Globus pallidus (tissue), 1 donor: ENCODE results near the gene LRMDA.
A peak's percentile ranks its signal among the peaks of the same experiment; 100 is the strongest.
"Not testable (repeated sequence)": the region's sequence is repeated elsewhere in the genome, so short reads cannot be mapped to it uniquely, and the experiment has no call there.

Experiments used
- DNase-seq: peaks from one replicate; pipeline ENCODE4 v3.0.0-alpha.2; 2015; ENCODE audit warnings: low spot score

Gene LRMDA

GRCh38 chr10:75508239-75508813, 76.9 kb downstream of the LRMDA start:
- no peak for DNase-seq

- DNase-seq = no peak
These were observed 77.4 kb downstream of the LRMDA start for GRCh38 chr10:75508814-75509306.

DNA sequence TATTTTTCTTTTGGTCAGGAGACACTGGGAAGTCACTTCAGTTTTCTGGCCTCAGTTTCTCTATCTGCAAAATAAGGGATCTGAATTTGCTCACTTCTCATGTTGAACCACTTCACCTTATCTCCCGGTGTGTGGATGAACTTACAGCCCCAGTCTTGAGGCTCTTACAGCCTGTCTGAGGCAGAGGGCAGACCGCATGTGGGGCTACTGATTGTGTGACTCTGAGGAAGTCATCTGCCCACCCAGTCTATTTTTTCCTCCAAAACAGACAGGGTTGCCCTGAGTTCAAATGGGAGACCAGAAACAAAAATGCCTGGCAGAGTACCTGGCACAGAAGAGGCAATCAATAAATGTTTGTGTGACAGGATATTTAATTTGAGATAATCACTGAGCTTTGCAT, 78.3 kb downstream of the LRMDA start:
- DNase-seq = no peak

- DNase-seq = no peak
These were observed 79.6 kb downstream of the LRMDA start for GRCh38 chr10:75511011-75511410.

GRCh38 chr10:75512203-75512933, 80.9 kb downstream of the LRMDA start:
- no peak for DNase-seq

DNA sequence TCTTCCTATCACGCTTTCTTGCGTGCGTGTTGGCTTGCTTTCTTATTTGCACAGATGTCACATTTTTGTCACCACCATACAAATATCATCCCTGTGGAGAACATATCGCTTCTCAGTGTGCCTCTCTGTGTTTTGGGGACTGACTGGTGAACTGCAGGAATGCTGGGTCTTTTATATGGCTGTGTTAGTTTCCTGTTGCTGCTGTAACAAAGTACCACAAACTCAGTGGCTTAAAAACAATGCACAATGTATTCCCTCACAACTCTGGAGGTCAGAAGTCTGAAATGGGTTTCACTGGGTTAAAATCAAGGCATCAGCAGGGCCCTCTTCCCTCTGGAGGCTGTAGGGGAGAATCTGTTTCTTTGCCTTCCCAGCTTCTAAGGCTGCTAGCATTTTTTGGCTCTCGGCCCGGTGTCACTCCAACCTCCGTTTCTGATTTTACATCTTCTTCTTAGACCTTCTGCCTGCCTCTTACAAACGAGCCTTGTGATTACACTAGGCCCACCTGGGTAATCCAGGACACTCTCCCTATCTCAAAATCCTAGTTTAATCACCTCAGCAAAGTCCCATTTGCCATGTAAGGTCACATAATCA, 82.0 kb downstream of the LRMDA start:
- DNase-seq = no peak

- no peak for DNase-seq
These were observed 83.4 kb downstream of the LRMDA start for GRCh38 chr10:75514830-75515229.

DNA sequence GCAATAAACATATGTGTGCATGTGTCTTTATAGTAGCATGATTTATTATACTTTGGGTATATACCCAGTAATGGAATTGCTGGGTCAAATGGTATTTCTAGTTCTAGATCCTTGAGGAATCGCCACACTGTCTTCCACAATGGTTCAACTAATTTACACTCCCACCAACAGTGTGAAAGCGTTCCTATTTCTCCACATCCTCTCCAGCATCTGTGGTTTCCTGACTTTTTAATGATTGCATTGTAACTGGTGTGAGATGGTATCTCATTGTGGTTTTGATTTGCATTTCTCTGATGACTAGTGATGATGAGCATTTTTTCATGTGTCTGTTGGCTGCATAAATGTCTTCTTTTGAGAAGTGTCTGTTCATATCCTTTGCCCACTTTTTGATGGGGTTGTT, 84.7 kb downstream of the LRMDA start:
- DNase-seq = not testable (repeated sequence)

GRCh38 chr10:75519213-75519612, 87.8 kb downstream of the LRMDA start:
- not testable (repeated sequence) for DNase-seq

- DNase-seq = not testable (repeated sequence)
These were observed 89.9 kb downstream of the LRMDA start for GRCh38 chr10:75521194-75521829.

DNA sequence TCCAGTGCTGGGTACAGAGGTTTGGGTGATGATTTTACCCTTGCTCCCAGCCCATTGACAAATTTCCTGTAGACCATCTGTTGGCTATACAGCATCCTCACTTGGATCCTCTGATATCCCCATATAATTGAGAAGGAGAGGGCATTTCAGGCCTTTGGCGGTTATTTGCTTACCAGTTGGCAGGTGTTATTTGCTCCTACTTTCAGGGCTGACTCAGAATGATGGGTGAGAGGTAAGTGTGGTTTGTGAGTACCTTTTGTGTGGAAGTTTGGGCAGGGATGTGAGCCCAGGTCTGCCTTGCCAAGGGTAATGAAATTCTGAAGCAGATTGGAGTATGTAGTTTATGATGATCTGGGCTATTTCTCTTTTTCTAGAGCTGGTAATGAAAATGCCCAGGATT, 93.6 kb downstream of the LRMDA start:
- no peak for DNase-seq

DNA sequence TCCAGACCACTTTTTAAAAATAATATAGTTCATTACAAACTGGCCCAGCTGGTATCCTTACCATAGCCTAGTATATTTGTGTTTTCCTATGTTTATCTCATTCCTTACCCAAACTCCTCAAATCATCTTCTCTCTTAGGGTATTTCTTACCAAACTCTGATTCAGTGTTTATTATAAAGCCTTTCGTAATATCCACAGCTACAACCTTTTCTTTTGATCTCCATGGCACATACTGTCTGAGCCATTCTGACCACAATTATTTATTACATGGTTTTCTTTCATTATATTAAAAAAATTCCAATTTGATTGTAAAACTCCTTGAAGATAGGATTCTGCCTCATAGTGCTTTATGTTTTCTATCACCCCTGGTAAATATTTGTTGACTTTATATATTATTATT, 94.2 kb downstream of the LRMDA start:
- DNase-seq = no peak

GRCh38 chr10:75527542-75527941, 96.1 kb downstream of the LRMDA start:
- DNase-seq = no peak

DNA sequence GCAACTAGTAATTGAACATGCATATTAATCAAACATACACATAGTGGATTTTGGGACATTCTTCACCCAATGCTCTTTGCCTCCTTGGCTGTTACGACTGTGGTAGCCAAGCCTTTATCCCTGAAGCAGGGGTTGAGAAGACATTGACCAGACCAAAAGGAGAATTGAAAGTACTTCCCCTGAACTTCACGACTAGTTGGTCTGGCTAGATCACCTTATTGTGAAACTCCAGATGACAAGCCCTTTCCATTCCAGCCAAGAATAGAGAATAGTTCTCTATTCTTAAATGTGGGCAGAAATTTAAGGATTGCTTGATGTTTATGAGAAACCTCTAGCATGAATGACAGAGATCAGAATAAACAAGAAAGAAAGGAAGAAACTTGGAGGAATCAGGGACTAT, 97.0 kb downstream of the LRMDA start:
- DNase-seq = peak; percentile 42

DNA sequence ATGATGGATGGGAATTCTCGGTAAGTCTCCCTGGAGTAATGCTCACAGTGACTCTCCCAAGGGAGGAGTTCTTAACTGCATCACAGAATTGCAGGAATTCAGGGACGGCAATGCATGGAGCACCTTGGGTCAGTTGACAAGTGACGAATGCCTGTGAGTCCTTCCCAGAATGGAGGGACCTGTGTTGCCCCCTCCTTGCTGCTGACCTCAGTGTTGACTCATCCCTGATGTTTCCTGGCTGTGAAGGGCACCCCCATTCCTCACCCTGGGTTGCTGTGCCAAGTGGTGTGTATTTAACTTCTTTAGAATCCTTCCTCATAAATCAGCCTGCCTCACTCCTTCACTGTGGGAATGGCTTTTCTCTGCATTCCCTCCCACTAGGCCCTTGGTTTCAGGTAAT, 98.9 kb downstream of the LRMDA start:
- no peak for DNase-seq

- DNase-seq = no peak
These were observed 100.2 kb downstream of the LRMDA start for GRCh38 chr10:75531571-75532031.

DNA sequence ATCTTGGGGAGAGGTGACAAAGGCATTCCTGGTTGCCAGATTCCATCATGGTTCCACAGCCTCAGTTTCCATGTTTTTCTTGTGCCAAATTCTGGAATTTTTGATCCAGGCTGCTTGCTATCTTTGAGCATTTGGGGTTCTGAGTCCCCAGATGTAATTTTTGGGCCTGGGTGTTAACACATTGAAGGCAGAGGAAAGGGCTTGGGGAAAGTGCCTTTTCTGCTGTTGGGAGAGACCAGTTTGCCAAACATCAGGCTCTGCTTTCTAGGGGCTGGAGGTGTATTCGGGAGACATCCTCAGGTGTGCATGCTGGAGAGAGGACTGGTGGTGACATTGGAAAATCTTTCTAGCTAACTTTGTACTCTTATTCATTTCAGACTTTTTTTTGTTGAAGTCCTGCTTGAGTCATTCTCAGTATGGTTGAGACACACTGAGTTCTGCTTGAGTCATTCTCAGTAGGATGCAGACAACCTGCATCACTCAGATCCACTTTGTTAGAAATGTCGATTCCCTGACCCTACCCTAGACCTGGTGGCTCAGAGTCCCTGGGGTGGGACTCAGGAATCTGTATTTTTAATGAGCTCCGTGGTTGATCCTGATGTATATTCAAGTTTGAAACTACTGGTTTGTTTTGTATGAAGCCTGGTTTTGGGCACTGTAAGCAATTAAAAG, 101.0 kb downstream of the LRMDA start:
- DNase-seq = no peak

- no peak for DNase-seq
These were observed 106.7 kb downstream of the LRMDA start for GRCh38 chr10:75538144-75538543.

GRCh38 chr10:75538765-75539164, 107.3 kb downstream of the LRMDA start:
- DNase-seq = no peak

DNA sequence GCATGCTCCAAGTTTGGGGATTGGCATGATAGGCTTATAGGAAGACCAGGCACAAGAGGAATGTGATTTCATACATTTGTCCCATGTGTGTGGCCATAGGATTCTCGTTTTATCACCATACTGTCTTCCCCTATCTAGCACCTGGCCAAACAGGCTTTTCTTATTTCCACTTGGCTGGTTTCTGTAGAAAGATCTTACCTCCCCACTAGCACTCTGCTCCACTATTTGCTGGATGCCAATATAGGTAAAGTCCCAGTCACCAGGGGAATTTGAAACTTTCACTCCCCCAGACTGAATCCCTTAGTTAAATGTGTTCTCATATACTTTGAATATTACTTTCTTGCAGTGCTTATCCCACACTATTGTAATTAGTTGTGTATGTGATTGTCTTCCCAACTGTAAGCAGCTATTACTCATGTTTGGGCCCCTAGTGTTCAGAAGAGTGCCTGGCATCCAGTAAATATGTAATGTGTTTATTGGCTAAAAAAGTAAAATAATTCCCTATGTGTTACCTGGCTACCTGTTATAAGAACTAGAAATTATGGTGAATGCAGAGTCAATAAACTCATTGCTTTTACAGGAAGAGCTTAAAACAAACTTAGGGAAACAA, 109.0 kb downstream of the LRMDA start:
- no peak for DNase-seq

- no peak for DNase-seq
These were observed 109.6 kb downstream of the LRMDA start for GRCh38 chr10:75540981-75541380.

GRCh38 chr10:75541411-75541810, 110.0 kb downstream of the LRMDA start:
- no peak for DNase-seq
